Measurements from ENCODE around the gene SMIM44. TPM values are rescaled to one million over a fixed set of nuclear protein-coding genes. Genes with fewer than 3 reads are reported as not detected.
"Not testable (repeated sequence)": the region's sequence is repeated elsewhere in the genome, so short reads cannot be mapped to it uniquely, and the experiment has no call there.

The SMIM44 gene
- total RNA-seq, 1 donor from 2014 or later = not detected

DNA sequence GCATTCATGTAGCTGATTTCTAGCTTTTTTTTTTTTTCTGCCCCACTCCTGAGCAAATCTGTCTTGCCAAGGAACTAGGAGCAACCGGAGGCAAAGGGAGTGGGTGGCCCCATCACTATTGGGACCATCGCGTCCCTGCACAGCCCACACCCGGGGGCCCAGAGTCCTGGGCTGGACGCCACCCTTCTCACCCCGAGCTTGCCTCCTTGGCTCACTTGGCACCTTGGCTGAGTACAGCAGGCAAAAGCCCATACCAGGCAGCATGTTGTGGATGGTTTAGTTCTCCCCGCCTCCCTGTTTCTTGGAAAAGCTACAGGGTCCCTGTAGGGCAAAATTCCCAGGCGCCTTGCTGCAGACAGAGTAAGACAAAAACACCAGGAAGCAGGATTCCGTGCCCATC is 16.6 kb downstream of the SMIM44 start:
- intact Hi-C loops (cut with DNase I) = loop anchor here (1.0 kb wide), 1 partner anchor 26 kb away; no protein-coding TSS in a partner anchor
- peak; percentile 28 for ATAC-seq (ENCODE audit: poor library complexity)
- no peak for DNase-seq

DNA sequence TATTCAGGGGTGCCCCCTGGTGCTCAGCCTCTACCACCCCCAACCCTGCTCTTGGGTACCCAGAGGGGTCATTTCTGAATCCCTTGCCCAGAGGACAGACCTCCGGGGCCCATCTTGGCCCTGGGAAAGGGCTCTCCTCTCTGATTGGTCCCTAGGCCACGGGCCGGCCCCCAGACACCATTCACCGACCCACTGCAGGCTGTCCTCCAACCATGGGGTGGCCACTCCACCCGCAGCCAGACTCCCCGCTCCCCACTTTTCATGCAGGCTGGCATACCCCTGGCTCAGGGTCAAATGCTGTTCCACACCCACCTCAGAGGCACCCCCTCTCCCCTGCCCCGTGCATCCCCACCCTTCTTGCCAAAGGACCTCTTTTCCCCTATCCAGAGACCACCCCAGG is 17.7 kb downstream of the SMIM44 start:
- no peak for DNase-seq
- intact Hi-C loops (cut with DNase I) = no loop called here
- ATAC-seq (ENCODE audit: poor library complexity) = peak; percentile 2

DNA sequence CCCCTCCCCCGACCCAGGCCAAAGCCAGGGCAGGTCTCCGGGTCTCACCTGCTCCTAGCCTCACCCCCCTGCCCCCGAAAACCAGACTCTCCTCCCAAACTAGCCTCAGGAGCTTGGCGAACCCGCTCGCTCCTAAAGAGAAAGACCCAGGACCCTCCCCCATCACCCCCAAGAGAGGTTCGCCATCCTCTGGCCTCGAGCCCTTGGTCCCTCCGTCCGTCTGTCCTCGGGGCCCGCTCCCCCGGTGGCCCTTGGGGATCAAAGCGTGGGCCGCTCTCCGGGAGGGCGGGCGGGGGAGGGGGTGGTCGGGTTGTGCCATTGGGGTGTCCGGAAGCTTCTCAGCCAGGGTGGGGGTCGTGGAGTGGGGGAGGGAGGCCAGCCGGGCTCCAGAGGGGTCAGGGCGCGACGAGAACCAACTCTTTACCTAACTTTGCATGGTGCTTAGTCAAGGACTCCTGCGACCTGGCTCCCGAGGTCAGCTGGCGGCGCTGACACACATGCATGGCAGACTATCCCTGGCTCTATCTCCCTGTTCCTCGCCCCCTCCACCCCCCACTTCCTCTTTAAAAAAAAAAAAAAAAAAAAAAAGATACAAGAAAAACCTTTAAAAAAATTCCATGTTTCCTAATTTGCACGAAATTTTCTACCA is 18.5 kb downstream of the SMIM44 start:
- intact Hi-C loops (cut with DNase I) = no loop called here
- DNase-seq = no peak
- ATAC-seq (ENCODE audit: poor library complexity) = no peak

DNA sequence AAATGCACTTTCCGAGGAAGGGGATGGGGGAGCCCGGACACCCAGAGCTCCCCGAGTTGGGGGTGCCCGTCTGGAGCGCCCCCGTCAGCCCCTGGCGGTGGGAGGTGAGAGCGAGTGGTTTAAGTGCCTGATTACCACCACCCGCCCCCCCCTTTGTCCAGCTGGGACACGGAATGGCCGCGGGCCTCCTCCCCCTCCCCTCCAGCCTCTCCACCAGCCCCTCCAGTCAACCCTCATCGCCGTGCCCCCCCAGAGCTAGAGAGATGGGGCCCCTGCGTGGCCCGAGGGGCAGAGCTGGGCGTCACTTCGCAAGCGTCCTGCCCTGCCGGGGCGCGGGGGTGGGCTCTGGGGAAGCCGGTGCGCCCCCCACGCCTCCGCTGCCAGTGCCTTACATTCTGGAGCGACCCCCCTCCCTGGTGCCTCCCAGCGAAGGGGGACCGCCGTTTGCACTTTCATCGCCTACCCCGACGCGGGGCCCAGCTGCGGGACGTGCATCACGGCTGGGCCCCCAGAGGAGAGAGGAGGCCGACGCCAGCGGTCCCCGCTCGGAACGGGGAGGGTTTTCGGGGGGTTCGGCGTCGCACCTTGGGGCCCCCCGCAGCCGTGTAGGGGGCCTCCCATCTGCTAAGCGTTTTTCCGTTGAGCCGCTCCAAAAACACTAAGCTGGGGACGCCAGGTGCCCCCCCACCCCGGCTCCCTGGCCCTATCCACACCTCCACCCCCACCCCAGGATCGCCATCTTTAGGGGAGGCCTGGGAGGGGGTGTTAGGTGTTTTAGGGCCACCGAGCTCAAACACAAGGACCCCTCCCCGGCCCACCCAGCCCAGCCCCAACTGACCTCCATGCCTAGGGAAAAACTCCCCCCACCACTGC is 19.3 kb downstream of the SMIM44 start:
- intact Hi-C loops (cut with DNase I) = no loop called here
- DNase-seq = no peak
- no peak for ATAC-seq (ENCODE audit: poor library complexity)

DNA sequence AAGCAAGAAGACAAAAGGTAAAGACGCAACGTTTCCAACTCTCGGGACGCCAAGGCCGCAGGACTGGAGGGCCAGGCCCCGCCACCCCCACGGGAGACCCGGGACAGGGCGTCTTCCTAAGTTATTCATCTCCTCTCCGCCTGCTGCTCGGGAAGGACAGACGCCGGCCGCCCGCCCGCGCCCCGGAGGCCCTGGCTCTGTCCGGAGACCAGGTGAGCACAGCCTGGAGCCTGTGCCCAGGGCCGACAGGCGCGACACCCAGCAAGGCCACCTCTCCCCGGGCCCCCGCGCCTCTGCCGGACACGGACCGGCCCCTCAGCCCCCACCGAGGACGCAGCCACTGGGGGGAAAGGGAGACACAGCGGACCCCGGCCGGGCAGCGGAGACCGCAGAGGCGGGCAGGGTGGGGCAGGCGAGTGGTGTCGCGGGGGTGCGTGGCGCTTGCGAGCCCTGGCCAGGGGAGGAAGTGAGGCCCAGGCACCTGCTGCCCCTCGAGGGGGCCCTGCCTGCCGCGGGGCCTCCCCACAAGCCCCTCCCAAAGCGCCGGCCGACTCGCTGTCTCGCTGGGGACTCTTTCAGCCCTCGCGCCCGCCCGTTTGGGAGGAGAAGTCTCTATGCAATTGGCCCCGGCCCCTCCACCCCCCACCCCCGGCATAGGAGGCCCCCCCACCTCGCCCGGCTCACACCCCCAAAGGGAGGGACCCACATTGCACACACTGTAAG is 20.1 kb downstream of the SMIM44 start:
- ATAC-seq (ENCODE audit: poor library complexity) = no peak
- intact Hi-C loops (cut with DNase I) = no loop called here
- DNase-seq = no peak

DNA sequence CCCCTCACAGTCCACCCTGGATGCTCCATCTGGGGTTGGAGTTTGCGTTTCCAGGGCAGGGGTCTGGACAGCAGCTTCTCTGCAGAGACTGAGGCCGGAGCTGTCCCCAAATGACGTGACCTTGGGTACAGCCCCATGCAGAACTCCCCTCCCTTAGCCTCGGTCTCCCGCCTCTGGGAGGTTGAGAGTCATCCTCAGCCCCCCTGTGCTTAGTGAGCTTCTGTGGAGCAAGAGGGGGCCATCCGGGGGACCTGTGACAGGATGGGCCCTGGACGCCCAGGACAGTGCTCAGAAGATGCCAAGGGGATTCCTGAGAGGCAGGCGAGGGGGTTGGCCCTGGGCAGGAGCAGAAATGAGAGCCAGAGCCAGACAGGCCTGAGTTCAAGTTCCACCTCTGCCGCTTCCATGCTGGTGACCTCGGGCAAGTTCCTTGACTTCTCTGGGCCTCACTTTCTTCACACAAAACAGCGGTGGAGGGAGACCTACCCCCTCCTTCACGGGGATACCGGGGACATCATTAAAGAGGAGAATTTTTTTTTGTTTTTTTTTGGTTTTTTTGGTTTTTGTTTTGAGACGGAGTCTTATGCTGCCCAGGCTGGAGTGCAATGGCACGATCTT is 23.2 kb downstream of the SMIM44 start:
- DNase-seq (no peak), ATAC-seq (ENCODE audit: poor library complexity) (no peak)
- intact Hi-C loops (cut with DNase I) = no loop called here

DNA sequence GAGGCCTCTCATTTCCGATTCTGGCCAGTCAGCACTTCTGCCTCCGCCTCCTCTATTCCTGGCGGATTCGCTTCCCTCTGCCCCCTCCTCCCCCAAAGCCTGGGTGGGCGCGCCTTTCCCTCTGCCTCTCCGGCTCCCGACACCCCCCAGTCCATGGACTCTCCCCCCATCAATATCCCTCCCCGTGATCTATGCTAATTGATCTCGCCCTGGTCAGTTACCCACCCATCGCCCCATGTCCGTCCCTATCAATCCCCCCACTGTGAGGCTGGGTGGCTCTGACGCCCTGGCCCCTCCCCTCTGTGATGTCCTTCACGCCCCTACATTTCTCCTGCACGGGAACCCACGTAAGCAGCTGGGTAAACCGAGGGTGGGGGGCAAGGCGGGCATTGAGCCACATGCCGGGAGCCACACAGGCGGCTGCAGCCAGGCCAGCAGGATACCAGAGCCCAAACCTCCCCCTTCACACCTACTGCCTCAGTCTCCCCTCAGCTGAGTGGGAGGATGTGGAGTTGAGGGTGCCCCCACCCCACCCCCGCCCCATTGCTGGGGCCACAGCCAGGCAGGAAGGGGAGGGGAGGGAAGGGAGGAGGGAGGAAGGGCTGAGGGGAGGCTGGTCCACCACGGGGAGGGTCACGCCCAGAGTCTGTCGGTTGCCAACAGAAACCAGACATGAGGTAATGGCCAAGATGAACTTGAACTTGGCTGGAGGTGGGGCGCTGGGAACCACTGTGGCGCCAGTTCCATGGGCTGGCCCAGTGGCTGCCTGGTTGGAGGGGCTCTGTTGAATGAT is 24.0 kb downstream of the SMIM44 start:
- ATAC-seq (ENCODE audit: poor library complexity) (peak; percentile 85), DNase-seq (peak; percentile 91)
- intact Hi-C loops (cut with DNase I) = no loop called here

DNA sequence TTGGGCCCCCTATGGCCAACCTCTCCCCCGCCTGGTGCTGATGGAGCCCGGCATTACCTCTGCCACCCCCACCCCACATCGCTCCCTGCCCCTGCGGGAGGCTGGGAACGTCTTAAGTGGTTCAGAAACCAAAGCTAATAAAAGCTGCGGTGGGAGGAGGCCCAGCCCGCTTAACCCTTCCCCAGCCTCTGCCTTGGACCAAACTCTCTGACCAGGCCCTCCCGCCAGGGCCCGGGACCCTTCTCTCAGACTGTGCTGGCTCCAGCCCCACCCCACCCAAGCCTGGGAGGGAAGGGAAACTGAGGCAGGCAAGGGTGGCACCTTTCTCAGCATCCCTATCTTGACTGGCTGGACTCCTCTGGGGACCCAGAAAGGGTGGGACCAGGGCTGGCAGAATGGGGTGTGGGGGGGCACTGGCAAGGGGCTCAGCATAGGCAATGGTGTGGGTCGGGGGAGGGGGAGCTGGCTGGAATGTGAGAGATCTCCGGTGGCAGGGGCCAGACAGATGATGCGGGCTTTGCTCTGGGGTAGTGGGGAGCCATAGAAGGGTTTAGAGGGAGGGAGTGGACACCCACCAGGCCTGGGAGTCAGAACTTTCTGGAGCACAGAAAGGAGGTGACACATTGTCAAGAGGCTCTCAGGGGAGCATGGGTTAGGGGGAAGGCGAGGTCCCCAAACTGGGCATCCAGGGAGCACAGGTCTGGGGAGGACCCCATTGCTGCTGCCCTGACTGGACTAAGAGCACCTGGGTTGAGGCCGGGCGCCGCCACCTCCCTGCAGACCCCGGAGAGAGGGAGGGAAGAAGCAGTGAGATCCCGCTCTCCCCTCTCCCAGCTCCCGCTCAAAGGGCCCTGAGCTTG is 24.8 kb downstream of the SMIM44 start:
- intact Hi-C loops (cut with DNase I) = no loop called here
- DNase-seq (no peak), ATAC-seq (ENCODE audit: poor library complexity) (peak; percentile 40)

DNA sequence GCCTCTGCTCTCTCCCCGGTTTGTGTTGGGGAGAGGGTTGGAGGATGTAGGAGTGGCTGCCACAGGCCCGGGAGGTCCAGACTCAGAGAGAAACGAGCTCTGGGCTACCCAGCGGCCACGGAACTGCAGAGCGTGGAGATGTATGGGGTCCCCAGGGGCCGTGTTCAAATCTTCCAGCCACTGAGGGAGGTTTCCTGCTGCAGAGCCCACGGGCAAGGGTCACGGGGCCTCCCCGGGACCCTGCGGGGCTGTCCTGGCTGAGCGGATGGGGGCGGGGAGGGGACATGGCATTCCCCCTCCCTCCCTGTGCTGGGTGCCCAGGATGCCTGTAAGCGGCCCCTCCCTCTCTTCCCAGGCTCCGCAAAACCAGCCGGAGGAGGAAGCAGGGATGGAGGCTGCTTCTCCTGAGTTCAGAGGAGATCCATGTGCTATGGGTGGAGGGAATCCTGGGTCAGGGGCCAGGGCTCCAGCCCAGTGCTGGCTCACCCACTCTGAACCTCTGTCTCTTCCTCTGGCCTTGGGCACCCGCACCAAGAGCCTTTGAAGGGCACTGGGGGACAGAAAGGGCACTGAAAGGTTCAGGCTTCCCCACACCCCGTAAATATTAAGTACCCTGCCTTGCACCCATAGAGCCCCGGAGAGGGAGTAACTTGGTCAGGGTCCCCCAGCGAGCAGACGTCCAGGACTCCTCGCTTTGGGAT is 25.6 kb downstream of the SMIM44 start:
- DNase-seq (no peak), ATAC-seq (ENCODE audit: poor library complexity) (peak; percentile 6)
- intact Hi-C loops (cut with DNase I) = no loop called here

DNA sequence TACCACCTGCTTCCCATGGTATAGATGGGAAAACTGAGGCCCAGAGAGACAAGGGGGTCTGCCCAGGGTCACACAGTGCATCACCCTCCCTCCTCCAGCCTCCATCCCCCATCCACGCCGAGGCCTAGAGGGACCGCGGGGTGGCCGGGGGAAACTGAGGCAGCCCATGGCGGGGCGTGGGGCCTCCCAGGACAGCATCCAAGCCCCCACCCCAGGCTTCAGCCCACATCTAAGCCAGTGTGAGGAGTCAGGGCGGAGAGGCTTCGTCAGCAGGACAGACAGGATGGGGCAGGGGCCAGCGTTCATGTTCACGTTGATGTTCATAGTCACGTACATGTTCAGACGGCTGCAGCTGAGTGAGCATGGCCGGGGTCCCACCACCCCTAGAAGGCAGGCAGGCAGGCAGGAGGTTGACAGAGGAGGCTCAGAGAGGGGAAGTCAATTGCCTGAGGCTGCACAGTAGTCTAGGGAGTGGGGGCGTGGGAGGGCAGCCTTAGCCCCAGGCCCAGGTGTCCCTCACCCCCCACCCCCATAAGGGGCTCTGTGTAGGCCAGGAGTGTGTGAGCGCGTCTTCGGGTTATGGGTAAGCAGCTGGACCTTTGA is 26.2 kb downstream of the SMIM44 start:
- ATAC-seq (ENCODE audit: poor library complexity) (no peak), DNase-seq (no peak)
- intact Hi-C loops (cut with DNase I) = no loop called here

DNA sequence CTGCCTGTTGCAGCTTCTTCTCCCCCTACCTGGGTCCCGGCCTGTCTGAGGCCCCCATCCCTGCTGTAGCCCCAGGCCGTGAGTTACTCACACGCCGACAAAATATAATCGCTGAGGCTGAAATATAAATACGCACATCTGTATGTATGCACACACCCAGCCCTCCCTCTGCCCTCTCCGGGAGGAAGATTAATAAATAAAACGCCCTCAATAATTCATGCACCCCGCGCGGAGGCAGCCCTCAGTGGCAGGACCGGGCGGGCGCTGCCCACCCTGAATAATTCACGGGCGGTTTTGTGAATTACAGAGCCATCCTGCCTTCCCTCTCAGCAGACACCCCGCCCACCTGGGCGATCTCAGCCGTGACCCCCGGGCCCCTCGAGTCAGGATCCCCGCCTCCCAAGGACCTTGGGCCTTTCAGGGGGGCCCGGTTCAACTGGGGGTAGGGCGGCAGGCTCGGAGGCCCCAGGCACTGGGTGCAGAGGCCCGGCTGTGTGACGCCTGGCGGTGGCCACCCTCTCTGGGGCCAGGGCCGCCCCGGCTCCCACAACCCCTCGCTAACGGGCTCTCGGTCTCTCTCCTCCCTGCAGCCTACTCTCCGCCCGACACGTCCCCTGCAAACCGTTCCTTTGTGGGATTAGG is 27.2 kb downstream of the SMIM44 start:
- DNase-seq = no peak
- ATAC-seq (ENCODE audit: poor library complexity) = no peak
- intact Hi-C loops (cut with DNase I) = no loop called here

DNA sequence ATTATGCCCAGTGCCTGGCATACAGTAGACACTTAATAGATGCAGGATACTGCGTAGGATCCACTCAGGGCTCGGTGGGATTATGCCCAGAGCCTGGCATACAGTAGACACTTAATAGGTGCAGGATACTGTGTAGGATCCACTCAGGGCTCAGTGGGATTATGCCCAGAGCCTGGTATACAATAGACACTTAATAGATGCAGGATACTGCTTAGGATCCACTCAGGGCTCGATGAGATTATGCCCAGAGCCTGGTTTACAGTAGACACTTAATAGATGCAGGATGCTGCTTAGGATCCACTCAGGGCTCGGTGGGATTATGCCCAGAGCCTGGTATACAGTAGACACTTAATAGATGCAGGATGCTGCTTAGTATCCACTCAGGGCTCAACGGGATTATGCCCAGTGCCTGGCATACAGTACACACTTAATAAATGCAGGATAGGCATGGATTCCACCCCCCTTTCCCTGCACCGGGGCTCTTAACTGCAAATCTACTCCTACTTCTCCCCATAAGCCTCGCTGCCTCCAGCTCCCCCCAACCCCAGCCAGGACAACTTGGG is 27.8 kb downstream of the SMIM44 start:
- intact Hi-C loops (cut with DNase I) = no loop called here
- no peak for ATAC-seq (ENCODE audit: poor library complexity)
- no peak for DNase-seq

DNA sequence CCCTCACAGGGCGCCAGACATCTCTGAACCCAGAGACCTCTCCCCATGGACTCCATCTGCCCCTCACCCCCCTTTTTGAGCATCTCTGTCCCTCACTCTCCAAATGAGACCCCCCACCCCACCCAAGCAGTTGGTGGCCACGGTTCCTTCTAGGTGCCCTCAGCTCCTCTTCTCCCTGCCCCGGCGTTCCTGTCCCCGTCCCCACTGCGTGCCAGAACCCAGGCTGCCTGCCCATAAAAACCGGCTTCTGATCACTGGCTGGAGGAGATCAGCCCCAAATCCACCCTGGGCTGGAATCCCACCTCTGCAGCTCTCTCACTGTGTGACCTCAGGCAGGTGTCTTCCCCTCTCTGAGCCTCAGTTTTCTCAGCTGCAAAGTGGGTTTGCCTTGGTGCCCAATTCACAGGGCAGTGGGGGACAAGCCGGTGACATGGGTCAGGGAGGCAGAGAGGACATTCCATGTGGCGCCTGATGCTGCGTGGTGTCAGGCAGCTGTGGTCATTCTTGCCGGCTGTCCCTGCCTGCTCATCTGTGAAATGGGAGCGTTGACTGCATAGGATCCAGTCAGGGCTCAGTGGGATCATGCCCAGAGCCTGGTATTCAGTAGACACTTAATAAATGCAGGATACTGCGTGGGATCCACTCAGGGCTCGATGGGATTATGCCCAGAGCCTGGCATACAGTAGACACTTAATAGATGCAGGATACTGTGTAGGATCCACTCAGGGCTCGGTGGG is 28.4 kb downstream of the SMIM44 start:
- intact Hi-C loops (cut with DNase I) = no loop called here
- ATAC-seq (ENCODE audit: poor library complexity) (no peak), DNase-seq (no peak)

DNA sequence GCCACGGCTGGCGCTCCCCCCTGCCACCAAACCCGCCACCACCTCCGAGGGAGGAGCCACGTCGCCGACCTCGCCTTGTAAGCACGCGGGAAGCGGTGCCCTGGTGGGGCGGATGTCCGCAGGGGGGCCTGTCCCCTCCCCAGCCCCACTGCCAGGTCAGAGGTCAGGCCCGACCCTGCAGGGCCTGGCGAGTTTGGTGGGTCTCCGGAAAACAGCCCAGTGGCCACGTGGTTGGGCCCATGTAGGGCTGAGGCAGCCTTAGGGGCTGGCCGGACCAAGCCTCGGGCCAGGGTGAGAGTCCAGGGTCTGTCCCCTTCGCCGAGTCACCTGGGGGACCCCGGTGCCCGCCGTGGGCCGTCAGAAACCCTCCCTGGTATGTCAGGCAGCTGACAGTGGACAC is 29.4 kb downstream of the SMIM44 start:
- DNase-seq (no peak), ATAC-seq (ENCODE audit: poor library complexity) (no peak)
- intact Hi-C loops (cut with DNase I) = no loop called here

DNA sequence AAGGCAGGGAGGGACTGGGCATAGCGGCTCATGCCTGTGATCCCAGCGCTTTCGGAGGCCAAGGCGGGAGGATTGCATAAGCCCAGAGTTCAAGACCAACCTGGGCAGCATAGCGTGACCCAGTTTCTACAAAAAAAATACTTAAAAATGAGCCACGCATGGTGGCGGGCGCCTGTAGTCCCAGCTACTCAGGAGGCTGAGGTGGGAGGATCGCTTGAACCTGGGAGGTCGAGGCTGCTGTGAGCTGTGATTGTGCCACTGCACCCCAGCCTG is 30.4 kb downstream of the SMIM44 start:
- intact Hi-C loops (cut with DNase I); ATAC-seq (ENCODE audit: poor library complexity); DNase-seq: not testable (repeated sequence)
